Choroid plexus epithelial cell (primary cell): ENCODE measurements around the gene RBM7.

Source experiments
- DNase-seq: peaks from one replicate; pipeline ENCODE4 v3.0.0-alpha.2; 2010; ENCODE audit warnings: low read depth
- H3K4me3 ChIP-seq: 2 replicates; pipeline ENCODE4 v1.5.1; 2011; ENCODE audit warnings: low read depth, mild to moderate bottlenecking, control low read depth, low read length, moderate library complexity
- TF ChIP-seq, protein P1 (sequence below): conservative IDR thresholded peaks from 2 replicates; pipeline ENCODE4 v1.5.1; 2011; ENCODE audit warnings: low read depth, mild to moderate bottlenecking, control low read depth, inconsistent platforms, low read length, moderate library complexity

The RBM7 gene

DNA sequence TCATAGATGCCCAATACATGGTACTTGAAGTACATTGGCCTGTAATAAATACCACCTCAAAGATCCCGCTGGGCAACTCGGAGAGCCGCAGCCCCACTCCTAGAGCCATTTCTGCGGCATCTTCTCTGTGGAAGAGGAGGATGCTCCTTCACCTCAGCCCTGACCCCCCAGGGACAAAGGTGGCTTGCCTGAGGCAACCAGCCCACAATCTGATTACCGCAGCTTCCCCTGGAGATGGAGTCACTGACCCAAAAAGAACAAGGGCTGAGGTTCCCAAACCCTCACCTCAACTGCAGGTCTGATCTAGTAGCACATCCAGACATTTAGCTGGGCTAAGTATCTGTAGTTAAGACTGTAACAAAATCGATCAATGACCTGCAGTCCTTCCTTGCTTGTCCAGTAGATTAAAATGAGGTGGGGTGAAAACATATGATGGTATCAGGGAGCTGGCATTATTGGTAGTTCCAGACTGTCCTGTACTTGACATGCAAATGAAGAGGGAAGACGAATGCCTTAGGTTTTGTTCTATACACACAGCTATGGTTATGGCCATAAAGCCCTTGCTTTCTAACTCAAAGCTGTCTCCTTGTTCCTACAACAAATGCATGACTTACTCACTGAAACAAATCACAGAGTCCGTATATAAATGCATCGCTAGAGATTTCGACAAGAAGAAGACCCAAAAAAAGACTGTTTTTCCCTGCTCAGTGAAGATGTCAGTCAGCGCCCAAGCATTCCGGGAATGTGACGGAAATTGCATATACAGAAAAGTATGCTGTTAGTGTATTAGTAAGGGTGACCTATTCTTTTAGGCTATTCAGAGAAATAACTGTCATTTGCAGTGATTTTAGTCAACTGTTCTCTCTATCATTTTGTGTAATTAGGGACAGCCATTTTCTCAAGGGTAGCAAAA lies 33.9 kb upstream of the RBM7 start:
- peak; percentile 83 for DNase-seq
- TF ChIP-seq, protein P1, sequence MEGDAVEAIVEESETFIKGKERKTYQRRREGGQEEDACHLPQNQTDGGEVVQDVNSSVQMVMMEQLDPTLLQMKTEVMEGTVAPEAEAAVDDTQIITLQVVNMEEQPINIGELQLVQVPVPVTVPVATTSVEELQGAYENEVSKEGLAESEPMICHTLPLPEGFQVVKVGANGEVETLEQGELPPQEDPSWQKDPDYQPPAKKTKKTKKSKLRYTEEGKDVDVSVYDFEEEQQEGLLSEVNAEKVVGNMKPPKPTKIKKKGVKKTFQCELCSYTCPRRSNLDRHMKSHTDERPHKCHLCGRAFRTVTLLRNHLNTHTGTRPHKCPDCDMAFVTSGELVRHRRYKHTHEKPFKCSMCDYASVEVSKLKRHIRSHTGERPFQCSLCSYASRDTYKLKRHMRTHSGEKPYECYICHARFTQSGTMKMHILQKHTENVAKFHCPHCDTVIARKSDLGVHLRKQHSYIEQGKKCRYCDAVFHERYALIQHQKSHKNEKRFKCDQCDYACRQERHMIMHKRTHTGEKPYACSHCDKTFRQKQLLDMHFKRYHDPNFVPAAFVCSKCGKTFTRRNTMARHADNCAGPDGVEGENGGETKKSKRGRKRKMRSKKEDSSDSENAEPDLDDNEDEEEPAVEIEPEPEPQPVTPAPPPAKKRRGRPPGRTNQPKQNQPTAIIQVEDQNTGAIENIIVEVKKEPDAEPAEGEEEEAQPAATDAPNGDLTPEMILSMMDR, result no peak
- H3K4me3 ChIP-seq, result no peak overlapping the region

DNA sequence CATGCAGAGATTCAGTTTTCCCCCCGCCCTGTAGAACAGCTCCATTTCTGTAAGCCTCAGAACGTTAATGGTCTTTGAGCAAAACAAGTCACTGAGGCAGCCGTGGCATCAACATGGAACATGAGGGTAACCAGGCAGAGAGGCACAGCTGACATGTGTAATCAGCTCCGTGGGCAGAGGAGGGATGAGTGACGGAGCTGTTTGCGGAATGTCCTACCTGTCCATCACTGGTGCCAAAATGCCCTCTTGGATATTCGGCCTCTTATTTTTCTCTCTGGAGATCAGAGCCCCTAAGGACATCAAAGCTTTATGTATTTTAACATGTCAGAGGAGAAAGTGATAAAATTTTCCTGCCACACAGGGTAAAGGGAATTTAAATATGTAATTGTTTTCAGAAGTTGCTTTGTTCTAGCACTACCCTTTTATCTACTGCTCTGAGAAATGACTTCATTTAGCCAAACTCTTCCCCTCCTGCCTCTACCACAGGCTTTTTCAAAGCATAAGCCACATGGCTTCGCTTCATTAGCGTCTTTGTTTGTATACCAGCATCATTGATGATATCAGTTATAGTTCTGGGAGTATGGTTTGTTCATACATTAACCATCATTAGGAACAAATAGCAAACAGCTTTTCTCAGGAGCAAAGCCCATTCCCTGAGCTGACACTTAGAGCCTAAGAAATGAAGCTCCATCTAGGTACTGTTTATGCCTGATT lies 33.1 kb upstream of the RBM7 start:
- no peak for DNase-seq
- no peak overlapping the region for H3K4me3 ChIP-seq
- TF ChIP-seq, protein P1, result no peak

DNA sequence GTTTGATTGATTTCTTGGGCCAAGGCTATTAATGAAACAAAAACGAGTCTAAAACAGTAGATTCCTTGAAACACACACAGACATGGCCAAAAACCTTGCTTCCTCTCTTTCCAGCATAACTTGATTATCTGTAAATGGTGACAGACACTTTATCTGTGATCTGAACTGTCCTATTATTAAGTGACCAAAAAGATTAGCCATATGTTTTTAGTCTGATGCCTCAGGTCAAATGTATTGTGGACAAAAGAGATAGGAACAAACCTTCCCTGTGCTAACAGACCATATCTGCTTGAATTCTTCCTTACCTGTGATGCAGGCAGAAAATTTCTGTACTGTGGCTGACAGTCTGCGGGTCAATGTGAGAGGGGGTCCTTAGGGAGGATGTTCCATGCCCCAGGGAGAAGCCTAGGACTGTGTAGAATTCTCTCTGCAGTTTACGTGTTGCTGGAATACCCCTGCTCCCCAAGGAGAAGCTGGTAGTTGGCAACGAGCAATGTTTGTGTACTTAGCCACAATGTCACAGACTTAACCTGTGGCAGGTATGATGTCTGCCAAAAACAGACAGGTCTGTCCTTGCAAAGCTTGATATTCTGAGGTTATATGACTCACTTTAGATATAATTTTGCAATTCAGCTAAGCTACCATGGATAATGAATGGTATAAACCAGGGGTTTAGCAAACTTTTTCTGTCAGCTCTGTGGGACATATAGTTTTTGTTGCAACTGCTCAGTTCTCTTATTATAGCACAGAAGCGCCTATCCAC lies 31.4 kb upstream of the RBM7 start:
- H3K4me3 ChIP-seq, result no peak overlapping the region
- TF ChIP-seq, protein P1, result no peak
- no peak for DNase-seq

DNA sequence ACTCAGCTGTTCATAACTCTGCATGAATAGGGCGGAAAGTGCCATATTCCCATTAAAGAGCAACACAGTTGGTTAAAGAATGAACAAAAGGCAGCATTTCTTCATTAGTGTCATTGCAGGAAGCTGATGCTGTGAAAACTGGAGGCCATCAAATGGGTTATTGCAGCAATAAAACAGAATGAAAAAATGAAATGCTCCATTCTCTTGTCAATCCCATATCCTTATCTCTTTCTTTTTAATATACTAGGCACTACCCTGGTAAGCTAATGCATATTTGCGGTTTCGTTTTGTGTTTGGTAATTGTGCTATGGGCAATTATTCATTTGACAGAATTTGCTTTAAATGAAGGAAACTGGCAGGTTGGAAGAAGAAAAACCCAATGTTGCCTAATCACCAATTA lies 25.4 kb upstream of the RBM7 start:
- TF ChIP-seq, protein P1, result no peak
- no peak overlapping the region for H3K4me3 ChIP-seq
- DNase-seq, result no peak

DNA sequence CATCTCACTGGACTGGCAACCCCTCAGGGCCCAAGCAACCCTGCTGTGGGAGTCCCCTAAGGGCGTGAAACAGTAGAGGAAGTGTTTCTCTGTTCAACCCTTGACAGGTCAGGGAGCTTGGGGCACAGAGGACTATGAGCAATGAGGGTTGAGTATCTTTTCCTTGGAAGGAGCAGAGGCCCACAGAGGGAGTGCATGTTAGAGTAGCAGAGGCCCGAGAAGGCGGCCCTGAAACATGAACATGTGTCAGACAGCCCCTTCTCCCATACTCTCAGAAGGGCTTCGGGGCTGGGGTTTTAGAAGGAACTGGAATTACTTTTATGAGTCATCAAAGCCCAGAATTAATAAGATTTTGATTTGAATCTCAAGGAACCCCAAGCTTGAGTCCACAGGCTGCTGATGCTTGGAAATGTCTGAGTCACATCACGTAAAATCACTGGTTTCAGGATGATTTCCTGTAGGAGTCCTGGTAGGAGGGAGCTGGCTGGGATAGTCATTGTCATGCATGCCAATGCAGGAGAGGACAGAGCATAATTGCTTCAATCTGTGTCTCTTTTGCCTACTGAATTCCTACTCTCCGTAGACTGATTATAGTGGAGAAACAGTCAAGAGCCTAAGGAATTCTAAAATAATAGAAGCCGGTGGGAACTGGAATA lies 22.7 kb upstream of the RBM7 start:
- no peak for DNase-seq
- TF ChIP-seq, protein P1, result no peak
- H3K4me3 ChIP-seq, result no peak overlapping the region

DNA sequence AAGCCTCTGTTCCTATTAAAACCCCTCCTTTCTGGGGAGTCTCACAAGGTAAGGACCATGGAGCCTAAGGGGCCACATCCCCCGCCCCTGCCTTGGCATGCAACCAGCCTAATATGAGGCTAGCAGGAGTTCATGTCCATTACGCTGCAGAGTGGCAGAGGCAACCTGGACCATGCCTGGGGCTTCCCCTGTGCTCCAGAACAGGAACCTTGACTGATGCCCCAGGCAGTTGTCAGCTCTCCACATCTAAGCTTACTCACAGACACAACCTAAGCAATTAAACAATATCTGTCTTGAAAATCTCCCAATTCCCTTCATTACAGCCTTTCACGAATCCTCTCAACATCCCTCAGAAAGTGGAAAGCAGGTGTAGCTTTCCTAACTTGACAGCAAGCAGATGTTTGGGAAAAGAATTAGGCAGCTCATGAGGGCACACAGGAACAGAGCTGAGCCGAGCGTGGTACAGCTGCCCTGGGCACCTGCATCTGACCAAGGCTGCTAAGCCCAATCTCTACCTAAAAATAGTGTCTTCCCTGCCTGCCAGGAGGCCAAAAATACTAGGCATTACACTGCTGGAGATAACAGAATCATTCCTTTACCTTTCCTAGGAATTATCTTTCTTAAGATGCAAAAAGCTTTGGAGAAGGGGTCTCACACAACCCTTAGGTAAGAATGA lies 20.9 kb upstream of the RBM7 start:
- no peak for DNase-seq
- H3K4me3 ChIP-seq, result no peak overlapping the region
- TF ChIP-seq, protein P1, result no peak
